Aorta (tissue), 5 donors: Measurements from ENCODE around the gene FJX1. TPM values are rescaled to one million over a fixed set of nuclear protein-coding genes. Genes with fewer than 3 reads are reported as not detected.

Experiments
- ATAC-seq: fragments of 200-7000 bp; cut with Tn5 transposase; one replicate; pipeline ENCODE4 v1.9.1; 2022; ENCODE audit warnings: moderate library complexity; ENCODE audit not compliant: low FRiP score
- DNase-seq, 2 donors: peaks; one replicate each; pipeline ENCODE4 v3.0.0-alpha.2; 2020
- H3K27ac ChIP-seq, 2 donors: one replicate each; pipeline ENCODE4 v1.5.1; 2013; ENCODE audit warnings: low read length in 2 of 2, mild to moderate bottlenecking in 2 of 2, moderate library complexity in 2 of 2, control low read depth in 1 of 2, inconsistent platforms in 1 of 2, low read depth in 1 of 2
- H3K27me3 ChIP-seq, 2 donors: one replicate each; pipeline ENCODE4 v1.6.1; 2013; ENCODE audit warnings: control low read depth in 1 of 2, low read length in 1 of 2, mild to moderate bottlenecking in 1 of 2, moderate library complexity in 1 of 2; ENCODE audit not compliant: insufficient read depth in 2 of 2, control insufficient read depth in 1 of 2
- H3K36me3 ChIP-seq, 2 donors: one replicate each; pipeline ENCODE4 v1.6.1; 2013; ENCODE audit warnings: control low read depth in 1 of 2, low read length in 1 of 2, mild to moderate bottlenecking in 1 of 2; ENCODE audit not compliant: insufficient read depth in 2 of 2, control insufficient read depth in 1 of 2
- H3K4me1 ChIP-seq, 2 donors: one replicate each; pipeline ENCODE4 v1.6.1; 2013; ENCODE audit warnings: low read length in 2 of 2, control low read depth in 1 of 2, mild to moderate bottlenecking in 1 of 2, moderate library complexity in 1 of 2; ENCODE audit not compliant: insufficient read depth in 2 of 2, control insufficient read depth in 1 of 2
- H3K4me3 ChIP-seq, 2 donors: one replicate each; pipeline ENCODE4 v1.5.1; 2013; ENCODE audit warnings: low read length in 2 of 2, control low read depth in 1 of 2, mild to moderate bottlenecking in 1 of 2
- H3K9me3 ChIP-seq: one replicate; pipeline ENCODE4 v1.6.1; 2013; ENCODE audit warnings: mild to moderate bottlenecking, low read length; ENCODE audit not compliant: control insufficient read depth
- WGBS, 2 donors: extraction: QIAGEN DNeasy Blood & Tissue Kit; methylation state at CpG; one replicate each; pipeline ENCODE4 v1.1.7; 2013; 5-methylcytosine and 5-hydroxymethylcytosine counted together
- intact Hi-C, 2 donors: fragments of 100-400 bp; cut with DNase I; formaldehyde crosslinking; loops; one replicate each; pipeline versions ENCODE4 v1.14.2 to v1.15.0; 2022
- polyA plus RNA-seq, 2 donors: library from polyadenylated mRNA; stranded (reverse); fragments of 200-250 nt; gene quantifications; one replicate each; pipeline ENCODE4 v1.2.3, GENCODE V29; 2013
- total RNA-seq, 2 donors: library from RNA; stranded (reverse); fragmentation: NEBNext Ultra II Directional; extraction: Animal tissue kit (Norgen Biotek cat#: 25700); gene quantifications; one replicate each; pipeline ENCODE4 v1.2.1, GENCODE V29; 2021
- donor health status: healthy with polysubstance abuse.
- donor health status: Bipolar disorder and iron deficiency.
- donor health status: DM: no; HTN: no; CAD: no.
- donor health status: DM: no; HTN: no; CAD: no.
- donor health status: DM: yes; HTN: yes; CAD: no.

The FJX1 gene
- total and polyA plus RNA-seq, 4 donors = 1.00 to 10.4 (median 5.8) TPM; not detected in 1

GRCh38 chr11:35585416-35585815 is 32.8 kb upstream of the FJX1 start:
- Histone ChIP-seq H3K27ac (no peak overlapping the region), H3K4me1 (peaks cover 4 to 11% of the 10 kb centered on the region in 2 donors), H3K36me3 (no peaks in the 10 kb centered on the region), H3K9me3 (no peaks in the 10 kb centered on the region), H3K27me3 (peaks cover 0 to 2% of the 10 kb centered on the region in 2 donors), H3K4me3 (no peak overlapping the region)
- intact Hi-C loops = no loop called here
- WGBS, 2 donors = 70 to 77% methylated on average over 5 of the region's 5 CpGs
- DNase-seq = no peak
- no peak for ATAC-seq

GRCh38 chr11:35586222-35586621 is 32.0 kb upstream of the FJX1 start:
- Histone ChIP-seq H3K4me3 (no peak overlapping the region), H3K36me3 (no peaks in the 10 kb centered on the region), H3K9me3 (no peaks in the 10 kb centered on the region), H3K4me1 (peaks cover 4 to 11% of the 10 kb centered on the region in 2 donors), H3K27me3 (peaks cover 0 to 2% of the 10 kb centered on the region in 2 donors), H3K27ac (no peak overlapping the region)
- intact Hi-C loops = no loop called here
- no peak for DNase-seq
- peak; percentile 73 for ATAC-seq
- WGBS, 2 donors = 3 to 18% methylated on average over 3 of the region's 3 CpGs

DNA sequence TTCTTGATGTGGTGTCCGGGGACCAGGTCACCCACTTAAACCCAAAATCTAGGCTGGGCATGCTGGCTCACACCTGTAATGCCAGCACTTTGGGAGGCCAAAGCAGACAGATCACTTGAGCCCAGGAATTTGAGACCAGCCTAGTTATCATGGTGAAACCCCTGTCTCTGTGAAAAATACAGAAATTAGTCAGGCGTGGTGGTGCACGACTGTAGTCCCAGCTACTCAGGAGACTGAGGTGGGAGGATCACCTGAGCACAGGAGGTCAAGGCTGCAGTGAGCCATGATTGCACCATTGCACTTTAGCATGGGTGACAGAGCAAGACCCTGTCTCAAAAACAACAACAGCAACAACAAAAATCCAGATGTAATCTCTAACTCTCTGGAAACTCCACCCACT is 30.3 kb upstream of the FJX1 start:
- DNase-seq (no peak), ATAC-seq (no peak)
- Histone ChIP-seq H3K4me3 (no peak overlapping the region), H3K27ac (no peak overlapping the region), H3K36me3 (no peaks in the 10 kb centered on the region), H3K4me1 (peaks cover 2 to 10% of the 10 kb centered on the region in 2 donors), H3K27me3 (peaks cover 0 to 2% of the 10 kb centered on the region in 2 donors), H3K9me3 (no peaks in the 10 kb centered on the region)
- 94 to 96% methylated on average over 3 of the region's 3 CpGs for WGBS, 2 donors
- intact Hi-C loops = no loop called here

DNA sequence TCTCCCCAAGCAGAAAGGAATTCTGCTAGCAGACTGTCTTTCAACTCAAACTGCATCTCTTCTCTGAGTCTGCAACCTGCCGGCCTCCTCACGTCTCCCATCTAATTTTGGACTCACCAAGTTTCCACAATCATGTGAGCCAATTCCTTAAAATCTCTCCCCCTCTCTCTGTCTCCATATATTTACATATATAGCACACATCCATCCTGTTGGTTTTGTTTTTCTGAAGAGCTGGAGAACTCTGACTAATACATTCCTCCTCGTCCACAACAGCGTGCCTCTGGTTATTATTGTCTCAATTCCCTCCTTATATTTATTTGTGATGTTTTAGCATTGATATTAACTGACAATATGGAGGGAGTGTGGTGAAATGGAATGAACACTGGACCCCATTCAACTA is 29.6 kb upstream of the FJX1 start:
- DNase-seq = no peak
- no peaks in the 10 kb centered on the region for H3K9me3 ChIP-seq
- no peaks in the 10 kb centered on the region for H3K36me3 ChIP-seq
- no peak overlapping the region for H3K4me3 ChIP-seq
- H3K27me3 ChIP-seq = peaks cover 0 to 2% of the 10 kb centered on the region in 2 donors
- ATAC-seq = no peak
- WGBS, 2 donors = 58 to 81% methylated on average over 4 of the region's 4 CpGs
- H3K27ac ChIP-seq = no peak overlapping the region
- intact Hi-C loops = no loop called here
- H3K4me1 ChIP-seq = peaks cover 2 to 7% of the 10 kb centered on the region in 2 donors

GRCh38 chr11:35589281-35589680 is 29.0 kb upstream of the FJX1 start:
- H3K4me3 ChIP-seq = no peak overlapping the region
- intact Hi-C loops = no loop called here
- 92 to 98% methylated on average over 4 of the region's 4 CpGs for WGBS, 2 donors

DNA sequence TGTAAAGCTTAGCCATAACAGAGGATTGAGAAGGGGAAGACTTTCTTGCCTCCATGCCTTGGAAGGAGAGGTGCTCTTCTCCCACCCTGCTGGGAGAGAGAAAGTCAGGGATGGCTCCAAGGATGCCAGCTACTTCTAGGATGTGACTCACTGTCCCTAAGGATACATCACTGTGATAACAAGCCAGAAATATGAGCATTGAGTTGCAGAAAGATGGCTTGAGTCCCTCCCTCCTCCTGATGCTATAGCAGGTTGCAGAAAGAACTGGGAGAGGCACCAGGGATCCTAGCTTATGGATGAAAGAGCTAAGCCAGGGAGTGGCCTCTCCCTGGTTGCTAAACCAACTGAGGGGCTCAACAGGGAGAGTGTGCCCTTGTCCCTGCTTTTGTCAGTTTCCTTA is 27.8 kb upstream of the FJX1 start:
- H3K4me1 ChIP-seq = peaks cover 2 to 7% of the 10 kb centered on the region in 2 donors
- H3K4me3 ChIP-seq = no peak overlapping the region
- no peak for ATAC-seq
- intact Hi-C loops = no loop called here
- H3K36me3 ChIP-seq = no peaks in the 10 kb centered on the region
- no peak for DNase-seq
- H3K27me3 ChIP-seq = peaks cover 0 to 2% of the 10 kb centered on the region in 2 donors
- no peak overlapping the region for H3K27ac ChIP-seq
- H3K9me3 ChIP-seq = no peaks in the 10 kb centered on the region

More at GRCh38 chr11:35589281-35589680, 29.0 kb upstream of the FJX1 start:
- Histone ChIP-seq H3K4me1 (peaks cover 2 to 7% of the 10 kb centered on the region in 2 donors), H3K27me3 (peaks cover 0 to 2% of the 10 kb centered on the region in 2 donors), H3K36me3 (no peaks in the 10 kb centered on the region), H3K9me3 (no peaks in the 10 kb centered on the region), H3K27ac (no peak overlapping the region)
- ATAC-seq (no peak), DNase-seq (no peak)

GRCh38 chr11:35593143-35593542 is 25.1 kb upstream of the FJX1 start:
- no peak overlapping the region for H3K4me3 ChIP-seq
- DNase-seq (no peak), ATAC-seq (no peak)
- no peaks in the 10 kb centered on the region for H3K4me1 ChIP-seq
- intact Hi-C loops = no loop called here
- no peaks in the 10 kb centered on the region for H3K36me3 ChIP-seq
- H3K9me3 ChIP-seq = no peaks in the 10 kb centered on the region
- H3K27ac ChIP-seq = no peak overlapping the region
- H3K27me3 ChIP-seq = peaks cover 0 to 2% of the 10 kb centered on the region in 2 donors

GRCh38 chr11:35594680-35595079 is 23.6 kb upstream of the FJX1 start:
- ATAC-seq = no peak
- Histone ChIP-seq H3K4me1 (no peaks in the 10 kb centered on the region), H3K27me3 (no peaks in the 10 kb centered on the region), H3K4me3 (no peak overlapping the region), H3K9me3 (no peaks in the 10 kb centered on the region), H3K27ac (no peak overlapping the region), H3K36me3 (no peaks in the 10 kb centered on the region)
- intact Hi-C loops = no loop called here
- 14% methylated on average over 2 of the region's 2 CpGs for WGBS, 2 donors
- DNase-seq = no peak

DNA sequence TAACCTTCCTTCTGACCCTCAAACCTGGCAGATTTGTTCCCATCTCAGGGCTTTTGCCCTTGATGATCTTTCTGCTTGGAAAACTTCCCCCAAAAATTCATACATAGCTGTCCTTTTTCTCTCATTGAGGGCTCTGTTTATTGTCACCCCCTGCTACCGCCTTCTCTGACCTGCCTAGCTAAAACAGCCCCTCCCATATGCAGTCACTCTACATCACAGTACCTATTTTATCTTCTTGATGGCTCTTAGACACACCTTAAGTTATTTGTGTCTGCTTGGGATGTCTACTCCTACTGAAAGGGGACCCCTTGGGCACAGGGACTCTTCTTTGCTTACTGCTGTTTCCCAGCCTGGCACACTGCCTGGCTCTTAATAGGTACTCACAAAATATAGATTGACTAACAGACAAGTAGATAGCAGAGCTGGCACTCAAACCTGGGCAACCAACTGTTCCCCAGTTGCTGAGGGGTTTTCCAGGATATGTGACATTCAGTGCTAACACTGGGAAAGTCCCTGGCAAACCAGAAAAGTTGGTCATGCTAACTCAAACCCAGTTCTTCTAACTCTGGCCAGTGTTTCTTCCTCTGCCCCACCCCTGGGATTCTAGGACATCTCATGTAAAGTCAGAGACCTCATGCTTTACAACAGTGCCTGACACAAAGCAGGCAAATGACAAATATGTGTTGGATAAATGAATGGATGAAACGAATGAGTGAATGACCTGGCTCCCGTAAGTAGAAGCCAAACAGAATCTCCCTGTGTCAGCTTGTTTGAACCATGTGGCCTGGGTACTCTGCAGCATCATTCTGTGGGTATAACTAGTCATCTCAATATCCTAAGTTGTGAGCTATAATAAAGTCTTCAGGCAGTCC is 19.8 kb upstream of the FJX1 start:
- Histone ChIP-seq H3K4me3 (no peak overlapping the region), H3K9me3 (no peaks in the 10 kb centered on the region), H3K27me3 (no peaks in the 10 kb centered on the region), H3K27ac (no peak overlapping the region), H3K36me3 (no peaks in the 10 kb centered on the region), H3K4me1 (no peaks in the 10 kb centered on the region)
- 74 to 75% methylated on average over 3 of the region's 3 CpGs for WGBS, 2 donors
- intact Hi-C loops = no loop called here
- no peak for ATAC-seq
- no peak for DNase-seq
